ENCODE data around the gene HORMAD2. TPM values are rescaled to one million over a fixed set of nuclear protein-coding genes. Genes with fewer than 3 reads are reported as not detected.

Gene HORMAD2
- total and polyA plus RNA-seq, 2 donors (not counting 3 experiments of a cell fraction or from before 2014, with no cell fraction given) = not detected

DNA sequence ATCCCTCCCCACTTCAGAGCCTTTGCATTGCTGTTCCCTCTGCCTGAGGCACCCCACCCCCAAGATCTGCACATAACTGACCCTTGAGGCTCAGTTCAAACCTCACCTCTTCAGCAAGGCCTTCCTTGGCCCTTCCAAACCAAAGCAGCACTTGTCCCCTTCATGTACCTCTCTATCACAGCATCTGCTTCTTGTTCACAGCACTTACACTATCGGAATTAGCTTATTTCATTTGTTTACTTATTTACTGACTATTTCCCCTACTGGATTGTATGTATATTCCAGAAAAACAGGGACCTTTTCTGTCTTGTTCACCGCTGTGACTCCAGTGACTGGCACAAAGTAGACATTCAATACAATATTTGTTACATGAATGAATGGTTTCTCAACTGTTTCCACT lies 38.0 kb downstream of the HORMAD2 start:
- intact Hi-C loops (cut with micrococcal nuclease) = no loop called here
- Histone ChIP-seq H3K4me2 (ENCODE audit: insufficient read depth, low read length) (no peak overlapping the region), H4K20me1 (replicated peaks; ENCODE audit: control insufficient read depth, extremely low read depth, insufficient read depth, low read length) (no peaks in the 10 kb centered on the region), H3K9me1 (replicated peaks; ENCODE audit: control insufficient read depth, extremely low read depth, insufficient read depth, low read length) (no peaks in the 10 kb centered on the region), H2AFZ (ENCODE audit: low read depth, low read length) (no peak overlapping the region), H3K36me3 (ENCODE audit: control insufficient read depth in 2 of 2, extremely low read depth in 1 of 2, insufficient read depth in 2 of 2, low read length in 2 of 2) (no peaks in the 10 kb centered on the region), H3K27me3 (ENCODE audit: control insufficient read depth in 2 of 2, insufficient read depth in 2 of 2, low read length in 2 of 2) (peaks cover 28 to 38% of the 10 kb centered on the region in 2 experiments), H3K4me3 (replicated peaks in 1 of 3; ENCODE audit: insufficient read depth in 1 of 3, low read depth in 1 of 3, low read length in 3 of 3) (no peak overlapping the region), H3K4me1 (ENCODE audit: control insufficient read depth, extremely low read depth, insufficient read depth, low read length) (no peaks in the 10 kb centered on the region), H3K9ac (replicated peaks; ENCODE audit: extremely low read depth, insufficient read depth, low read length) (no peak overlapping the region), H3K27ac (ENCODE audit: insufficient read depth, low read depth, low read length) (no peak overlapping the region), H3K79me2 (ENCODE audit: control insufficient read depth, insufficient read depth, low read length) (no peaks in the 10 kb centered on the region), H3K9me3 (replicated peaks; ENCODE audit: control insufficient read depth, insufficient read depth, low read length) (no peaks in the 10 kb centered on the region)
- no peak for FAIRE-seq
- dilution Hi-C loops (cut with MboI; ENCODE audit: extremely low pct_ligation_motif_present, low sequenced_read_pairs) = no loop called here
- no TSS peak for BruUV-seq (replicated peaks)
- CTCF ChIA-PET = interaction anchor here (1.6 to 1.7 kb wide), 2 partner anchors 11 to 138 kb away, joined by 4 to 5 read pairs; no protein-coding TSS in a partner anchor
- no peak for DNase-seq (ENCODE audit: low read depth, low spot score)
- POLR2A ChIA-PET = no interaction called here
- no peak for TF ChIP-seq GATA2 (IDR thresholded peaks at IDR 0.05; ENCODE audit: insufficient read depth, insufficient read length, low read depth, low read length)
- no peak for TF ChIP-seq POLR2A (IDR thresholded peaks at IDR 0.05; ENCODE audit: low read depth, low read length)
- no peak for TF ChIP-seq POLR2AphosphoS5 (IDR thresholded peaks at IDR 0.05; ENCODE audit: insufficient read depth, low read depth, low read length)
- TF ChIP-seq, protein P1, sequence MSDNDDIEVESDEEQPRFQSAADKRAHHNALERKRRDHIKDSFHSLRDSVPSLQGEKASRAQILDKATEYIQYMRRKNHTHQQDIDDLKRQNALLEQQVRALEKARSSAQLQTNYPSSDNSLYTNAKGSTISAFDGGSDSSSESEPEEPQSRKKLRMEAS (IDR thresholded peaks at IDR 0.05; ENCODE audit: insufficient read depth, insufficient read length) = no peak
- no peak for TF ChIP-seq MYC (IDR thresholded peaks at IDR 0.05; ENCODE audit: low read depth, low read length)
- TF ChIP-seq, protein P2, sequence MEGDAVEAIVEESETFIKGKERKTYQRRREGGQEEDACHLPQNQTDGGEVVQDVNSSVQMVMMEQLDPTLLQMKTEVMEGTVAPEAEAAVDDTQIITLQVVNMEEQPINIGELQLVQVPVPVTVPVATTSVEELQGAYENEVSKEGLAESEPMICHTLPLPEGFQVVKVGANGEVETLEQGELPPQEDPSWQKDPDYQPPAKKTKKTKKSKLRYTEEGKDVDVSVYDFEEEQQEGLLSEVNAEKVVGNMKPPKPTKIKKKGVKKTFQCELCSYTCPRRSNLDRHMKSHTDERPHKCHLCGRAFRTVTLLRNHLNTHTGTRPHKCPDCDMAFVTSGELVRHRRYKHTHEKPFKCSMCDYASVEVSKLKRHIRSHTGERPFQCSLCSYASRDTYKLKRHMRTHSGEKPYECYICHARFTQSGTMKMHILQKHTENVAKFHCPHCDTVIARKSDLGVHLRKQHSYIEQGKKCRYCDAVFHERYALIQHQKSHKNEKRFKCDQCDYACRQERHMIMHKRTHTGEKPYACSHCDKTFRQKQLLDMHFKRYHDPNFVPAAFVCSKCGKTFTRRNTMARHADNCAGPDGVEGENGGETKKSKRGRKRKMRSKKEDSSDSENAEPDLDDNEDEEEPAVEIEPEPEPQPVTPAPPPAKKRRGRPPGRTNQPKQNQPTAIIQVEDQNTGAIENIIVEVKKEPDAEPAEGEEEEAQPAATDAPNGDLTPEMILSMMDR (IDR thresholded peaks at IDR 0.05; ENCODE audit: extremely low read depth in 1 of 2, insufficient read depth in 1 of 2, low read depth in 1 of 2, low read length in 2 of 2) = no peak
- no peak for TF ChIP-seq FOS (IDR thresholded peaks at IDR 0.05; ENCODE audit: borderline replicate concordance, insufficient read depth, low read length)
- no peak for TF ChIP-seq JUN (IDR thresholded peaks at IDR 0.05; ENCODE audit: borderline replicate concordance, insufficient read depth, insufficient read length, low read depth)
- no peak for TF ChIP-seq EZH2 (IDR thresholded peaks at IDR 0.05; ENCODE audit: borderline replicate concordance, low read depth, low read length, severe bottlenecking)

Data from endothelial cell of umbilical vein (primary cell).